Mesenchymal stem cell (in vitro differentiated cells and primary cell): Measurements from ENCODE around the gene SHISA8.
A peak's percentile ranks its signal among the peaks of the same experiment; 100 is the strongest.

Experiments
- DNase-seq: peaks from one replicate; pipeline ENCODE4 v3.0.0-alpha.2; 2013
- H2AFZ ChIP-seq: one replicate; pipeline ENCODE4 v1.6.1; 2013; ENCODE audit warnings: low read depth, mild to moderate bottlenecking, control low read depth, inconsistent platforms, low read length, moderate library complexity
- H2AK5ac ChIP-seq: 2 replicates; pipeline ENCODE4 v1.6.1; 2013; ENCODE audit warnings: low read length, moderate library complexity, mild to moderate bottlenecking, inconsistent platforms; ENCODE audit not compliant: severe bottlenecking
- H2BK120ac ChIP-seq: one replicate; pipeline ENCODE4 v1.6.1; 2013; ENCODE audit warnings: low read depth, mild to moderate bottlenecking, inconsistent platforms, low read length, moderate library complexity
- H2BK12ac ChIP-seq, 2 experiments: one replicate each; pipeline ENCODE4 v1.6.1; 2013; ENCODE audit warnings: inconsistent platforms in 2 of 2, low read length in 2 of 2, mild to moderate bottlenecking in 2 of 2, moderate library complexity in 2 of 2, control low read depth in 1 of 2
- H2BK15ac ChIP-seq: one replicate; pipeline ENCODE4 v1.6.1; 2013; ENCODE audit warnings: mild to moderate bottlenecking, low read depth, inconsistent platforms; ENCODE audit not compliant: poor library complexity, severe bottlenecking
- H2BK5ac ChIP-seq: 2 replicates; pipeline ENCODE4 v1.6.1; 2013; ENCODE audit warnings: low read depth, mild to moderate bottlenecking, low read length, control low read depth, inconsistent platforms; ENCODE audit not compliant: poor library complexity, severe bottlenecking
- H3K14ac ChIP-seq, 2 experiments: one replicate each; pipeline ENCODE4 v1.6.1; 2013; ENCODE audit warnings: inconsistent platforms in 2 of 2, low read length in 2 of 2, control low read depth in 1 of 2, mild to moderate bottlenecking in 1 of 2, moderate library complexity in 1 of 2
- H3K18ac ChIP-seq, 2 experiments: one replicate each; pipeline ENCODE4 v1.6.1; 2013; ENCODE audit warnings: inconsistent platforms in 2 of 2, low read length in 2 of 2, control low read depth in 1 of 2, low read depth in 1 of 2, mild to moderate bottlenecking in 1 of 2
- H3K23ac ChIP-seq, 2 experiments: one replicate each; pipeline ENCODE4 v1.6.1; 2013; ENCODE audit warnings: inconsistent platforms in 2 of 2, low read length in 2 of 2, mild to moderate bottlenecking in 2 of 2, moderate library complexity in 2 of 2, control low read depth in 1 of 2
- H3K27ac ChIP-seq: 2 replicates; pipeline ENCODE4 v1.5.1; 2013; ENCODE audit warnings: mild to moderate bottlenecking, moderate library complexity, low read length, control low read depth, inconsistent platforms; ENCODE audit not compliant: poor library complexity, severe bottlenecking
- H3K27me3 ChIP-seq, 2 experiments: 2 replicates each; pipeline versions ENCODE4 v1.6.1 to v1.7.0; 2013; ENCODE audit warnings: low read length in 2 of 2, mild to moderate bottlenecking in 2 of 2, moderate library complexity in 2 of 2, control low read depth in 1 of 2, inconsistent platforms in 1 of 2; ENCODE audit not compliant: control insufficient read depth in 1 of 2, insufficient read depth in 1 of 2
- H3K36me3 ChIP-seq, 2 experiments: 2 replicates each; pipeline versions ENCODE4 v1.6.1 to v1.7.0; 2013; ENCODE audit warnings: low read length in 2 of 2, control low read depth in 1 of 2, inconsistent platforms in 1 of 2, low read depth in 1 of 2, mild to moderate bottlenecking in 1 of 2; ENCODE audit not compliant: insufficient read depth in 2 of 2, control insufficient read depth in 1 of 2
- H3K4ac ChIP-seq, 2 experiments: one replicate each; pipeline ENCODE4 v1.6.1; 2013; ENCODE audit warnings: inconsistent platforms in 2 of 2, low read length in 2 of 2, mild to moderate bottlenecking in 2 of 2, moderate library complexity in 2 of 2, control low read depth in 1 of 2, low read depth in 1 of 2
- H3K4me1 ChIP-seq: 2 replicates; pipeline ENCODE4 v1.6.1; 2013; ENCODE audit warnings: low read depth, low read length, control low read depth; ENCODE audit not compliant: control insufficient read depth, insufficient read depth
- H3K4me2 ChIP-seq: 2 replicates; pipeline ENCODE4 v1.6.1; 2013; ENCODE audit warnings: low read length, mild to moderate bottlenecking, inconsistent platforms; ENCODE audit not compliant: poor library complexity, severe bottlenecking
- H3K4me3 ChIP-seq, 2 experiments: 2 replicates each; pipeline versions ENCODE4 v1.5.1 to v1.7.0; 2013; ENCODE audit warnings: low read length in 2 of 2, mild to moderate bottlenecking in 2 of 2, control low read depth in 1 of 2, low read depth in 1 of 2; ENCODE audit not compliant: insufficient read depth in 1 of 2
- H3K79me1 ChIP-seq: replicated peaks from 2 replicates; pipeline ENCODE4 v1.6.1; 2013; ENCODE audit warnings: mild to moderate bottlenecking, control low read depth, low read length, inconsistent platforms; ENCODE audit not compliant: poor library complexity, severe bottlenecking
- H3K9ac ChIP-seq: 2 replicates; pipeline ENCODE4 v1.7.0; 2013; ENCODE audit warnings: mild to moderate bottlenecking, low read length, moderate library complexity
- H3K9me3 ChIP-seq: 2 replicates; pipeline ENCODE4 v1.7.0; 2013; ENCODE audit warnings: mild to moderate bottlenecking, low read length; ENCODE audit not compliant: control insufficient read depth
- H4K8ac ChIP-seq: one replicate; pipeline ENCODE4 v1.6.1; 2013; ENCODE audit warnings: inconsistent platforms, mild to moderate bottlenecking, low read length, moderate library complexity
- H4K91ac ChIP-seq: one replicate; pipeline ENCODE4 v1.6.1; 2013; ENCODE audit warnings: mild to moderate bottlenecking, low read length, inconsistent platforms
- WGBS: methylation state at CpG from one replicate; pipeline ENCODE4 v1.1.7; 2013; ENCODE audit warnings: mixed read lengths; 5-methylcytosine and 5-hydroxymethylcytosine counted together

The SHISA8 gene

DNA sequence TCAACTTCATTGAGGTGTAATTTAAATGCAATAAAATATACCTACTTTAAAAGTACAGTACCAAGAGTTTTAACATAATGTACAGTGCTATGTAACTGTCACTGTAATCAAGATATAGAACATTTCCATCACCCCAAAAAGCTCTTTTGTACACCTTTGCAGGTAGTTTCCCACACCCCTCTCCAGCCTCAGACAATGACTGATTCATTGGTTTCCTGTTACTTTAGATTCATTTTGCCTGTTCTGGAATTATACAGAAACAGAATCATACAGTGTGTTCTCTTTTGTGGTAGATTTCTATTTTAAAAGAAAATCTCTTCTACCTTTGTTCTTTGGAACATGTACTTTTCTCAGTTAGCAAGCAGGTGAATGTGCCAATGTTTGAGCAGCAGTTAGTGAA lies 38.2 kb downstream of the SHISA8 start:
- Histone ChIP-seq H4K91ac (no peak overlapping the region), H3K36me3 (peaks cover 58 to 91% of the 10 kb centered on the region in 2 experiments), H2AFZ (no peak overlapping the region), H3K4me2 (no peak overlapping the region), H3K79me1 (peaks cover 31% of the 10 kb centered on the region), H2BK120ac (no peak overlapping the region), H3K4me3 (no peak overlapping the region), H3K9me3 (no peaks in the 10 kb centered on the region), H3K27me3 (no peaks in the 10 kb centered on the region), H2BK15ac (no peak overlapping the region), H2BK5ac (no peak overlapping the region), H3K4me1 (peaks cover 2% of the 10 kb centered on the region), H3K23ac (no peak overlapping the region), H3K9ac (no peak overlapping the region), H2AK5ac (no peak overlapping the region), H3K4ac (no peak overlapping the region), H4K8ac (no peak overlapping the region), H3K27ac (no peak overlapping the region), H3K14ac (no peak overlapping the region), H2BK12ac (no peak overlapping the region), H3K18ac (no peak overlapping the region)
- DNase-seq, result no peak

GRCh38 chr22:41876275-41876674 lies 38.6 kb downstream of the SHISA8 start:
- H2BK15ac ChIP-seq, result no peak overlapping the region
- H3K23ac ChIP-seq, result no peak overlapping the region
- no peak overlapping the region for H3K4me3 ChIP-seq
- H2BK12ac ChIP-seq, result no peak overlapping the region
- H3K4me1 ChIP-seq, result peaks cover 2% of the 10 kb centered on the region
- H3K36me3 ChIP-seq, result peaks cover 57 to 91% of the 10 kb centered on the region in 2 experiments
- H3K14ac ChIP-seq, result no peak overlapping the region
- H3K27me3 ChIP-seq, result no peaks in the 10 kb centered on the region
- peaks cover 28% of the 10 kb centered on the region for H3K79me1 ChIP-seq
- no peak overlapping the region for H4K91ac ChIP-seq
- H2BK120ac ChIP-seq, result no peak overlapping the region
- H2AK5ac ChIP-seq, result no peak overlapping the region
- H3K9me3 ChIP-seq, result no peaks in the 10 kb centered on the region
- H3K27ac ChIP-seq, result no peak overlapping the region
- H2AFZ ChIP-seq, result no peak overlapping the region
- no peak overlapping the region for H3K4me2 ChIP-seq
- no peak overlapping the region for H3K18ac ChIP-seq
- no peak overlapping the region for H3K4ac ChIP-seq
- no peak overlapping the region for H2BK5ac ChIP-seq
- peak overlapping the region; percentile 25 for H3K9ac ChIP-seq
- H4K8ac ChIP-seq, result no peak overlapping the region
- 100% methylated on average over 1 of the region's 3 CpGs for WGBS
- DNase-seq, result no peak

- H2BK15ac ChIP-seq, result no peak overlapping the region
- H2AFZ ChIP-seq, result no peak overlapping the region
- no peak overlapping the region for H3K4me2 ChIP-seq
- peak overlapping the region; percentile 25 for H3K9ac ChIP-seq
- no peak overlapping the region for H3K14ac ChIP-seq
- no peak overlapping the region for H2BK12ac ChIP-seq
- H3K4me3 ChIP-seq, result no peak overlapping the region
- H3K27ac ChIP-seq, result no peak overlapping the region
- DNase-seq, result no peak
- H3K9me3 ChIP-seq, result no peaks in the 10 kb centered on the region
- H2BK5ac ChIP-seq, result no peak overlapping the region
- peaks cover 33% of the 10 kb centered on the region for H3K79me1 ChIP-seq
- H3K4me1 ChIP-seq, result peaks cover 2% of the 10 kb centered on the region
- H3K36me3 ChIP-seq, result peaks cover 59 to 91% of the 10 kb centered on the region in 2 experiments
- H4K8ac ChIP-seq, result no peak overlapping the region
- H4K91ac ChIP-seq, result no peak overlapping the region
- no peaks in the 10 kb centered on the region for H3K27me3 ChIP-seq
- no peak overlapping the region for H3K23ac ChIP-seq
- H2AK5ac ChIP-seq, result no peak overlapping the region
- H3K4ac ChIP-seq, result no peak overlapping the region
- WGBS, result 97% methylated on average over 10 of the region's 10 CpGs
- H2BK120ac ChIP-seq, result no peak overlapping the region
- H3K18ac ChIP-seq, result no peak overlapping the region
Observed at GRCh38 chr22:41875531-41876270, 39.2 kb downstream of the SHISA8 start.

GRCh38 chr22:41874090-41874489 lies 40.8 kb downstream of the SHISA8 start:
- 98% methylated on average over 1 of the region's 2 CpGs for WGBS

More at GRCh38 chr22:41874090-41874489, 40.8 kb downstream of the SHISA8 start:
- no peak overlapping the region for H3K18ac ChIP-seq
- H2BK15ac ChIP-seq, result no peak overlapping the region
- no peak overlapping the region for H2AFZ ChIP-seq
- H3K9ac ChIP-seq, result no peak overlapping the region
- no peak overlapping the region for H4K91ac ChIP-seq
- H2AK5ac ChIP-seq, result no peak overlapping the region
- H3K27ac ChIP-seq, result no peak overlapping the region
- H2BK120ac ChIP-seq, result no peak overlapping the region
- no peak overlapping the region for H2BK12ac ChIP-seq
- no peak overlapping the region for H3K14ac ChIP-seq
- H2BK5ac ChIP-seq, result no peak overlapping the region
- H3K4me1 ChIP-seq, result peaks cover 2% of the 10 kb centered on the region
- no peak overlapping the region for H3K4me3 ChIP-seq
- H3K27me3 ChIP-seq, result no peaks in the 10 kb centered on the region
- no peak overlapping the region for H3K4ac ChIP-seq
- H3K9me3 ChIP-seq, result no peaks in the 10 kb centered on the region
- DNase-seq, result no peak
- H4K8ac ChIP-seq, result no peak overlapping the region
- H3K4me2 ChIP-seq, result no peak overlapping the region
- H3K36me3 ChIP-seq, result peaks cover 61 to 92% of the 10 kb centered on the region in 2 experiments
- H3K23ac ChIP-seq, result no peak overlapping the region
- peaks cover 33% of the 10 kb centered on the region for H3K79me1 ChIP-seq
